ENCODE results near the gene PPP6R3. TPM values are rescaled to one million over a fixed set of nuclear protein-coding genes. Genes with fewer than 3 reads are reported as not detected.

PPP6R3 gene
- polyA plus RNA-seq, 3 donors from 2014 or later, result 18.2 to 48.4 (median 29.8) TPM

- H3K27me3 Mint-ChIP-seq (ENCODE audit: low read depth in 3 of 3), result peaks cover 0 to 2% (median 0%) of the 10 kb centered on the region in 3 donors
- no peaks in the 10 kb centered on the region for H3K9me3 Mint-ChIP-seq
- peaks cover 41 to 89% of the 10 kb centered on the region in 2 donors for H3K4me1 Mint-ChIP-seq
- peaks cover 0 to 10% (median 5%) of the 10 kb centered on the region in 3 donors for H3K36me3 Mint-ChIP-seq
- no peak overlapping the region for H3K4me3 Mint-ChIP-seq
- no peak for DNase-seq
- H3K27ac Mint-ChIP-seq, result peak overlapping the region in 1 of 6 donors; percentile 13
Measured at GRCh38 chr11:68521969-68522652, 61.6 kb downstream of the PPP6R3 start.

DNA sequence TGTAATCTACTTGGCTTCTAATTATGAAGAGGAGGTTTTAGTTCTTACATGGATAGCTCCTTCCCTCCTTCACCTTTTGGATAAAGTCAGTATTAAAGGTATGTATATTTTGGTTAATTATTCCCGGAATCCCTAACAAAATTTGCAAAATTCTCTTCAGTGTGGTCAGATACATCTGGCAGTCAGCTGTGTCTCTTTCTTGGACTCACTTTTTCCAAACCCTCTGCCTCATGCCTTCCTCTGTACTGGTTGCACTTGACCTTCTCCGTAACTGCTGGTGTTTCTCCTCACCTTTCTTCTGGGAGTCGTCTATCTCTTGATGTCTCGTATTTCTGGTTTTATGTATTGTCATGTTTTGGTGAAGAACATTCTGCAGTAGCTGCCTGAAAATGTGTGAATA is 62.5 kb downstream of the PPP6R3 start:
- H3K36me3 Mint-ChIP-seq, result peaks cover 0 to 10% (median 5%) of the 10 kb centered on the region in 3 donors
- peaks cover 0 to 2% (median 0%) of the 10 kb centered on the region in 3 donors for H3K27me3 Mint-ChIP-seq (ENCODE audit: low read depth in 3 of 3)
- H3K4me1 Mint-ChIP-seq, result peaks cover 47 to 91% of the 10 kb centered on the region in 2 donors
- H3K9me3 Mint-ChIP-seq, result no peaks in the 10 kb centered on the region
- DNase-seq, result no peak
- H3K27ac Mint-ChIP-seq, result peak overlapping the region in 1 of 6 donors; percentile 48
- no peak overlapping the region for H3K4me3 Mint-ChIP-seq

GRCh38 chr11:68523743-68524142 is 63.2 kb downstream of the PPP6R3 start:
- H3K36me3 Mint-ChIP-seq, result peaks cover 0 to 10% (median 5%) of the 10 kb centered on the region in 3 donors
- peaks cover 49 to 91% of the 10 kb centered on the region in 2 donors for H3K4me1 Mint-ChIP-seq
- H3K4me3 Mint-ChIP-seq, result no peak overlapping the region
- DNase-seq, result no peak
- peaks cover 0 to 2% (median 0%) of the 10 kb centered on the region in 3 donors for H3K27me3 Mint-ChIP-seq (ENCODE audit: low read depth in 3 of 3)
- peak overlapping the region in 4 of 6 donors; percentile 28 to 76 (median 54) for H3K27ac Mint-ChIP-seq
- no peaks in the 10 kb centered on the region for H3K9me3 Mint-ChIP-seq

GRCh38 chr11:68524213-68524612 is 63.7 kb downstream of the PPP6R3 start:
- no peak for DNase-seq
- Mint-ChIP-seq H3K27ac (peak overlapping the region; percentile 16 to 76 (median 36)), H3K27me3 (ENCODE audit: low read depth in 3 of 3) (peaks cover 0 to 2% (median 0%) of the 10 kb centered on the region in 3 donors), H3K9me3 (no peaks in the 10 kb centered on the region), H3K4me3 (no peak overlapping the region), H3K36me3 (peaks cover 0 to 10% (median 5%) of the 10 kb centered on the region in 3 donors), H3K4me1 (peaks cover 50 to 91% of the 10 kb centered on the region in 2 donors)

- Mint-ChIP-seq H3K27ac (peak overlapping the region; percentile 12 to 76 (median 32)), H3K4me1 (peaks cover 50 to 91% of the 10 kb centered on the region in 2 donors), H3K9me3 (no peaks in the 10 kb centered on the region), H3K36me3 (peaks cover 0 to 7% (median 5%) of the 10 kb centered on the region in 3 donors), H3K27me3 (ENCODE audit: low read depth in 3 of 3) (peaks cover 0 to 4% (median 2%) of the 10 kb centered on the region in 3 donors), H3K4me3 (no peak overlapping the region)
- no peak for DNase-seq
Measured at GRCh38 chr11:68524681-68525080, 64.1 kb downstream of the PPP6R3 start.

DNA sequence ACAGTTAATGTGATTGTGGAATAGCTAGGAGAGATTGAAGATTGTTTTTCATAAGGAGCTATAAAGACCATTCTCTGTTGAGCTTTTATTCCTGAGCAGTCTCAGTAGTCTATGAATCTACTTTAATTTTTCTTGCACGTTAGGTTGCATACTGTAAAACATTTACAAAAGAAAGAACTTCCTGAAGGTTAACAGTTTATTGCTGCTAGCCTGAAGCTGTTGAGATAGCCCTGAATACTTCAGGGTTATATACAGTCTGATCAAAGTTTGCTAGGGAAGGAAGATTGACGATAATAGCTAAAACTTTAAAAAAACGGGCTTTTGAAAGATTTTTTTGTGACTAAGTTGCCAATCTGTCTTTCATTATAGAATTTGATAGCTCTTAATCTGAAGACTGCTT is 64.8 kb downstream of the PPP6R3 start:
- H3K4me1 Mint-ChIP-seq, result peaks cover 55 to 91% of the 10 kb centered on the region in 2 donors
- no peak overlapping the region for H3K4me3 Mint-ChIP-seq

GRCh38 chr11:68525930-68526329 is 65.4 kb downstream of the PPP6R3 start:
- peaks cover 0 to 12% (median 5%) of the 10 kb centered on the region in 3 donors for H3K36me3 Mint-ChIP-seq
- H3K9me3 Mint-ChIP-seq, result no peaks in the 10 kb centered on the region
- H3K4me3 Mint-ChIP-seq, result no peak overlapping the region
- H3K27me3 Mint-ChIP-seq (ENCODE audit: low read depth in 3 of 3), result peaks cover 0 to 6% (median 2%) of the 10 kb centered on the region in 3 donors
- peaks cover 59 to 91% of the 10 kb centered on the region in 2 donors for H3K4me1 Mint-ChIP-seq
- no peak for DNase-seq
- H3K27ac Mint-ChIP-seq, result peak overlapping the region in 3 of 6 donors; percentile 20 to 31 (median 21)

More for the DNA sequence above, 64.8 kb downstream of the PPP6R3 start:
- Mint-ChIP-seq H3K27me3 (ENCODE audit: low read depth in 3 of 3) (peaks cover 0 to 6% (median 2%) of the 10 kb centered on the region in 3 donors), H3K36me3 (peaks cover 0 to 10% (median 5%) of the 10 kb centered on the region in 3 donors), H3K27ac (peak overlapping the region in 5 of 6 donors; percentile 11 to 76 (median 20)), H3K9me3 (no peaks in the 10 kb centered on the region)
- DNase-seq, result no peak

- Mint-ChIP-seq H3K27ac (peak overlapping the region; percentile 69 to 93 (median 89)), H3K9me3 (no peaks in the 10 kb centered on the region), H3K4me1 (peaks cover 68 to 95% of the 10 kb centered on the region in 2 donors), H3K36me3 (peaks cover 0 to 12% (median 0%) of the 10 kb centered on the region in 3 donors), H3K4me3 (peak overlapping the region; percentile 15 to 73 (median 28)), H3K27me3 (ENCODE audit: low read depth in 3 of 3) (peaks cover 0 to 6% (median 2%) of the 10 kb centered on the region in 3 donors)
- no peak for DNase-seq
Measured at GRCh38 chr11:68527585-68527984, 67.0 kb downstream of the PPP6R3 start.

GRCh38 chr11:68528630-68529029 is 68.1 kb downstream of the PPP6R3 start:
- Mint-ChIP-seq H3K4me3 (peak overlapping the region; percentile 59 to 73 (median 66)), H3K27ac (peak overlapping the region; percentile 88 to 93 (median 90)), H3K4me1 (peaks cover 68 to 93% of the 10 kb centered on the region in 2 donors), H3K36me3 (peaks cover 0 to 6% (median 0%) of the 10 kb centered on the region in 3 donors), H3K9me3 (no peaks in the 10 kb centered on the region), H3K27me3 (ENCODE audit: low read depth in 3 of 3) (peaks cover 0 to 6% (median 2%) of the 10 kb centered on the region in 3 donors)
- peak; percentile 19 to 37 (median 36) for DNase-seq

DNA sequence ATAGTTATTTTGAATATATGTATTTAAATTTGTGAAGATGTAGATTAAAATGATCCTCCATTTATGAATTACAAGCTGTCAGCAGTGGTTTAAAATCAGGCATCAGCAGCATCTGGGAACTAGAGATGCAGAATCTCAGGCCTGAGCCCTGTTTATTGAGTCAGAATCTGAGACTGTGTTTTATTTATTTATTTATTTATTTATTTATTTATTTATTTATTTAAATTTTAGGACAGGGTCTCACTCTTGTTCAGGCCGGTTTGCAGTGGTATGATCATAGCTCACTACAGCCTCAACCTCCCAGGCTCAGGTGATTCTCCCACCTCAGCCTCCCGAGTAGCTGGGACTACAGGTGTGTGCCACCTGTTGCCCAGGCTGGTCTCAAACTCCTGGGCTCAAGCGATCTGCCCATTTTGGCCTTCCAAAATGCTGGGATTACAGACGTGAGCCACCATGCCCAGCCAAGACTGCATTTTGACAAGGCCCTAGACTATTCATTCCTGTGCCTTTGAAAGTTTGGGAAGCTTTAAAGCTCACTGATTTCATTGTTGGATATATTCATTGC is 70.7 kb downstream of the PPP6R3 start:
- Mint-ChIP-seq H3K4me3 (no peak overlapping the region), H3K27ac (peak overlapping the region in 2 of 6 donors; percentile 7 to 38), H3K9me3 (no peaks in the 10 kb centered on the region), H3K36me3 (peaks cover 0 to 6% (median 0%) of the 10 kb centered on the region in 3 donors), H3K27me3 (ENCODE audit: low read depth in 3 of 3) (peaks cover 0 to 6% (median 2%) of the 10 kb centered on the region in 3 donors), H3K4me1 (peaks cover 76 to 96% of the 10 kb centered on the region in 2 donors)
- DNase-seq, result no peak

DNA sequence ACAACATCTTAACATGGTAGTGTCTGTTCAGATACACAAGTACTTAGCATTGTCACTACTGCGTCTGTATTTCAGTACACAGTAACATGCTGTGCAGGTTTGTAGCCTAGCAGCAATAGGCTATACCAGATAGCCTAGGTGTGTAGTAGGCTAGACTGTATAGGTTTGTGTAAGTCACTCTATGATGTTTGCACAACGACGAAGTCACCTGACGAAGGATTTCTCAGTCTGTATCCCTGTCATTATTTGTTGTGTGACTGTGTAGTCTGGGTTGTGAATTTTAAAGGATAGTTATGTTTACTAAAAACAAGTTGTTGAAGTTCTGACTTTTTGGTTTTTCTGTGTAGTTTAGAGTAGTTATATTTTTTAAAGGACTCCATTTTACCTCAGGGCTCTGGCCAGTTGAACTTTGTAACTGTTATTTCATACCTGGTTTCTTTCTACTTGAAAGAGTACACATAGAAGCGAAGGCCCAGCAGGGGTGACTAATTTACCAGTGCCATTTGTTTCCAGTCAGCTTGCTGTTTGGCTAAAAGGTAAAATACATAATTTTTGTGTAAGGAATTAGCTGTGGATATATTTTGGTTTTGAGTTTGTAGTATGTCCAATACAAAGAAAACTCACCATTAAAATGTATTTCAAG is 72.3 kb downstream of the PPP6R3 start:
- Mint-ChIP-seq H3K27me3 (ENCODE audit: low read depth in 3 of 3) (peaks cover 0 to 6% (median 0%) of the 10 kb centered on the region in 3 donors), H3K36me3 (peaks cover 0 to 7% (median 4%) of the 10 kb centered on the region in 3 donors), H3K27ac (peak overlapping the region in 1 of 6 donors; percentile 40), H3K9me3 (no peaks in the 10 kb centered on the region), H3K4me3 (no peak overlapping the region), H3K4me1 (peaks cover 70 to 94% of the 10 kb centered on the region in 2 donors)
- DNase-seq, result no peak

- H3K36me3 Mint-ChIP-seq, result peaks cover 0 to 12% (median 4%) of the 10 kb centered on the region in 3 donors
- peaks cover 0 to 6% (median 0%) of the 10 kb centered on the region in 3 donors for H3K27me3 Mint-ChIP-seq (ENCODE audit: low read depth in 3 of 3)
- H3K4me1 Mint-ChIP-seq, result peaks cover 61 to 91% of the 10 kb centered on the region in 2 donors
- H3K27ac Mint-ChIP-seq, result peak overlapping the region in 5 of 6 donors; percentile 36 to 83 (median 64)
- no peak for DNase-seq
- no peaks in the 10 kb centered on the region for H3K9me3 Mint-ChIP-seq
- H3K4me3 Mint-ChIP-seq, result no peak overlapping the region
Measured at GRCh38 chr11:68533945-68534344, 73.4 kb downstream of the PPP6R3 start.

- H3K9me3 Mint-ChIP-seq, result no peaks in the 10 kb centered on the region
- H3K36me3 Mint-ChIP-seq, result peaks cover 0 to 15% (median 11%) of the 10 kb centered on the region in 3 donors
- no peaks in the 10 kb centered on the region for H3K27me3 Mint-ChIP-seq (ENCODE audit: low read depth in 3 of 3)
- no peak for DNase-seq
- H3K27ac Mint-ChIP-seq, result peak overlapping the region in 2 of 6 donors; percentile 55 to 64
- peaks cover 60 to 91% of the 10 kb centered on the region in 2 donors for H3K4me1 Mint-ChIP-seq
- H3K4me3 Mint-ChIP-seq, result no peak overlapping the region
Measured at GRCh38 chr11:68535098-68535497, 74.5 kb downstream of the PPP6R3 start.
